Loucy (cell line): Measurements from ENCODE around the gene LTF.

Experiments
- H2AFZ ChIP-seq: fragments of 200-600 bp; sonication (generic); 2 replicates; pipeline ENCODE4 v1.6.0; 2016; ENCODE audit warnings: antibody characterized with exemption, mild to moderate bottlenecking, low read length, moderate library complexity
- H3F3A ChIP-seq: fragments of 200-600 bp; 2 replicates; pipeline ENCODE4 v1.6.0; 2016; ENCODE audit warnings: antibody characterized with exemption, low read depth, mild to moderate bottlenecking
- H3K27me3 ChIP-seq: fragments of 200-600 bp; sonication (generic); 2 replicates; pipeline ENCODE4 v1.6.1; 2014; ENCODE audit warnings: low read length, mild to moderate bottlenecking; ENCODE audit not compliant: insufficient read depth, poor library complexity, severe bottlenecking
- H3K36me3 ChIP-seq: fragments of 200-600 bp; sonication (generic); 2 replicates; pipeline ENCODE4 v1.6.1; 2016; ENCODE audit warnings: low read length; ENCODE audit not compliant: insufficient read depth
- H3K4me1 ChIP-seq: fragments of 200-600 bp; sonication (generic); 2 replicates; pipeline ENCODE4 v1.5.1; 2014; ENCODE audit warnings: low read length, mild to moderate bottlenecking; ENCODE audit not compliant: insufficient read depth, poor library complexity, severe bottlenecking
- H3K4me2 ChIP-seq: fragments of 200-600 bp; sonication (generic); 2 replicates; pipeline ENCODE4 v1.6.0; 2014; ENCODE audit warnings: antibody characterized with exemption, low read length, low read depth, mild to moderate bottlenecking; ENCODE audit not compliant: poor library complexity, severe bottlenecking
- H3K4me3 ChIP-seq: fragments of 200-600 bp; sonication (generic); 2 replicates; pipeline ENCODE4 v1.5.1; 2014; ENCODE audit warnings: low read length, mild to moderate bottlenecking, mixed read lengths; ENCODE audit not compliant: poor library complexity, severe bottlenecking
- H3K79me2 ChIP-seq: fragments of 200-600 bp; sonication (generic); 2 replicates; pipeline ENCODE4 v1.6.1; 2014; ENCODE audit warnings: low read length; ENCODE audit not compliant: insufficient read depth
- H3K9ac ChIP-seq: fragments of 200-600 bp; sonication (generic); 2 replicates; pipeline ENCODE4 v1.6.0; 2014; ENCODE audit warnings: mild to moderate bottlenecking, low read depth, low read length, moderate library complexity; ENCODE audit not compliant: poor library complexity, severe bottlenecking
- H3K9me2 ChIP-seq: fragments of 200-600 bp; sonication (generic); replicated peaks from 2 replicates; pipeline ENCODE4 v1.6.1; 2016; ENCODE audit warnings: low read depth, low read length, mixed read lengths
- H3K9me3 ChIP-seq: fragments of 200-600 bp; sonication (generic); 2 replicates; pipeline ENCODE4 v1.6.1; 2014; ENCODE audit warnings: mild to moderate bottlenecking, antibody characterized with exemption, low read length, low read depth; ENCODE audit not compliant: insufficient read depth
- H4K20me1 ChIP-seq: fragments of 200-600 bp; sonication (generic); 2 replicates; pipeline ENCODE4 v1.6.0; 2014; ENCODE audit warnings: antibody characterized with exemption, low read length, mild to moderate bottlenecking; ENCODE audit not compliant: insufficient read depth, poor library complexity, severe bottlenecking
- EZH2phosphoT487 ChIP-seq: fragments of 200-600 bp; IDR thresholded peaks from 2 replicates; pipeline ENCODE4 v1.6.1; 2018; ENCODE audit warnings: antibody characterized with exemption, mild to moderate bottlenecking, moderate library complexity, borderline replicate concordance
- TF ChIP-seq, protein P1 (sequence below): fragments of 200-600 bp; sonication (generic); conservative IDR thresholded peaks from 2 replicates; pipeline ENCODE4 v1.5.1; 2014; ENCODE audit warnings: mild to moderate bottlenecking, antibody characterized with exemption, low read length

LTF gene

DNA sequence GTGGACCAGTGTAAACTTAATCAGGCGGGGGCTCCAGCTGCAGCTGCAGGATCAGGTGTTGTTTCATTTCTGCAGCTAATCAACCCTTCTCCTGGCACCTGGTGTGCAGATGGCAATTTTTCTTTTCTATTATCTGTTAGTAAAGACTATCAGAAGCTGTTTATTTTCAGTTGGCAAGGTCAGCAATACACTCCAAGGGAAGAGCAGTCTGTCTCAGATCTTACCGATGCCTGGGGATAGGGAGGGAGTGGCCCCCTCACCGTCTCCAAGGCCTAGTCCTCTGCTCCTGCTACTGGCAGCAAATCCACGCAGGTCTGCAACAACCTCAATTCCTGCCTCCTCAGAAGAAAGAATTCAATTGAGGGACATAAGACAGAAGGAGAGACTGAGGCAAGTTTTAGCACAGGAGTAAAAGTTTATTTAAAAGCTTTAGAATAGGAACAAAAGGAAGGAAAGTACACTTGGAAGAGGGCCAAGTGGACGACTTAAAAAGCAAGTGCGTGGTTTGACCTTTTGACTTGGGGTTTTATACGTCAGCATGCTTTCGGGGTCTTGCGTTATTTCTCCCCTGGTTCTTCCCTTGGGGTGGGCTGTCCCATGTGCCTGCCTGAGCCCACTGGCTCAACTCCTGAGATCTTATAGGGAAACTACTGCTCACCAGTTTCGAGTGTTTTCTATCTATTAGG, 48.4 kb downstream of the LTF start:
- Histone ChIP-seq H2AFZ (no peak overlapping the region), H4K20me1 (no peaks in the 10 kb centered on the region), H3K9me2 (no peaks in the 10 kb centered on the region), H3K9me3 (no peaks in the 10 kb centered on the region), H3K79me2 (no peaks in the 10 kb centered on the region), H3K36me3 (no peaks in the 10 kb centered on the region), H3F3A (no peaks in the 10 kb centered on the region), H3K9ac (no peak overlapping the region), H3K4me3 (no peak overlapping the region), H3K4me2 (no peak overlapping the region), H3K27me3 (no peaks in the 10 kb centered on the region), H3K4me1 (peaks cover 10% of the 10 kb centered on the region)
- TF ChIP-seq EZH2phosphoT487: no peak
- TF ChIP-seq, protein P1, sequence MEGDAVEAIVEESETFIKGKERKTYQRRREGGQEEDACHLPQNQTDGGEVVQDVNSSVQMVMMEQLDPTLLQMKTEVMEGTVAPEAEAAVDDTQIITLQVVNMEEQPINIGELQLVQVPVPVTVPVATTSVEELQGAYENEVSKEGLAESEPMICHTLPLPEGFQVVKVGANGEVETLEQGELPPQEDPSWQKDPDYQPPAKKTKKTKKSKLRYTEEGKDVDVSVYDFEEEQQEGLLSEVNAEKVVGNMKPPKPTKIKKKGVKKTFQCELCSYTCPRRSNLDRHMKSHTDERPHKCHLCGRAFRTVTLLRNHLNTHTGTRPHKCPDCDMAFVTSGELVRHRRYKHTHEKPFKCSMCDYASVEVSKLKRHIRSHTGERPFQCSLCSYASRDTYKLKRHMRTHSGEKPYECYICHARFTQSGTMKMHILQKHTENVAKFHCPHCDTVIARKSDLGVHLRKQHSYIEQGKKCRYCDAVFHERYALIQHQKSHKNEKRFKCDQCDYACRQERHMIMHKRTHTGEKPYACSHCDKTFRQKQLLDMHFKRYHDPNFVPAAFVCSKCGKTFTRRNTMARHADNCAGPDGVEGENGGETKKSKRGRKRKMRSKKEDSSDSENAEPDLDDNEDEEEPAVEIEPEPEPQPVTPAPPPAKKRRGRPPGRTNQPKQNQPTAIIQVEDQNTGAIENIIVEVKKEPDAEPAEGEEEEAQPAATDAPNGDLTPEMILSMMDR: no peak

DNA sequence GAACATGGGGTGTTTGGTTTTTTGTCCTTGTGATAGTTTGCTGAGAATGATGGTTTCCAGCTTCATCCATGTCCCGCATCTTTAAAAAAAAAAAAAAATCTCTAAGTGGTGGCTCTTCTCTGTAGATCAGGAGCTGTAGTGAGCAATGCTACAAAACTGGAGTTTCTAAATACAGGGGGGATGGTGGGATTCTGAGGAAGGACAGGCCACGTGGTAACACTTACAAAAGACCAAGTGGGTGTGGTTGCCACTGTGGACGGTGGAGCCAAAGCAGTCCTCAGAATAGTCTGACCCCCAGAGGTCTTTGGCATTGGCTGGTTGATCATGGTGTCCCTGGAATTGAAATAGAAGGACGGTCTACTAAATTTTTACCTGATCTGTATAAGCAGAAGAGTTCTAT, 50.0 kb downstream of the LTF start:
- H3K4me3 ChIP-seq: no peak overlapping the region
- H3K4me2 ChIP-seq: no peak overlapping the region
- H3K9me2 ChIP-seq: no peaks in the 10 kb centered on the region
- H3K9me3 ChIP-seq: no peaks in the 10 kb centered on the region
- no peaks in the 10 kb centered on the region for H3K79me2 ChIP-seq
- TF ChIP-seq, protein P1: no peak
- TF ChIP-seq EZH2phosphoT487: no peak
- H4K20me1 ChIP-seq: no peaks in the 10 kb centered on the region
- H3K36me3 ChIP-seq: no peaks in the 10 kb centered on the region
- H3K9ac ChIP-seq: no peak overlapping the region
- H2AFZ ChIP-seq: no peak overlapping the region
- H3K27me3 ChIP-seq: no peaks in the 10 kb centered on the region
- H3K4me1 ChIP-seq: peaks cover 15% of the 10 kb centered on the region
- H3F3A ChIP-seq: no peaks in the 10 kb centered on the region

- Histone ChIP-seq H3K4me2 (no peak overlapping the region), H3F3A (no peaks in the 10 kb centered on the region), H3K36me3 (no peaks in the 10 kb centered on the region), H3K4me3 (no peak overlapping the region), H2AFZ (no peak overlapping the region), H3K9ac (no peak overlapping the region), H4K20me1 (no peaks in the 10 kb centered on the region), H3K4me1 (peaks cover 21% of the 10 kb centered on the region), H3K79me2 (no peaks in the 10 kb centered on the region), H3K27me3 (no peaks in the 10 kb centered on the region), H3K9me3 (no peaks in the 10 kb centered on the region), H3K9me2 (no peaks in the 10 kb centered on the region)
- TF ChIP-seq EZH2phosphoT487: no peak
- TF ChIP-seq, protein P1: no peak
Observed at GRCh38 chr3:46413951-46414350, 50.8 kb downstream of the LTF start.
